T-helper 2 cell treated with Interferon-gamma antibody and Interleukin-4, amounts not matched to agents 5 μg/mL and 100 μg/mL, for 36 hours (primary cell): ENCODE measurements around the gene RAB31.

Experiments
- DNase-seq: peaks from one replicate; pipeline ENCODE4 v3.0.0; 2021; ENCODE audit warnings: low spot score
- H3K27ac Mint-ChIP-seq: one replicate; pipeline ENCODE4 v1.8.0; 2021; ENCODE audit warnings: mild to moderate bottlenecking, mixed read lengths
- H3K27me3 Mint-ChIP-seq: one replicate; pipeline ENCODE4 v1.8.0; 2021; ENCODE audit warnings: low read depth, mixed read lengths
- H3K36me3 Mint-ChIP-seq: one replicate; pipeline ENCODE4 v1.8.0; 2021; ENCODE audit warnings: low read depth, mixed read lengths
- H3K4me1 Mint-ChIP-seq: one replicate; pipeline ENCODE4 v1.8.0; 2021; ENCODE audit warnings: low read depth, mixed read lengths
- H3K4me3 Mint-ChIP-seq: one replicate; pipeline ENCODE4 v1.8.0; 2022; ENCODE audit warnings: mild to moderate bottlenecking, moderate library complexity, mixed read lengths
- H3K9me3 Mint-ChIP-seq: one replicate; pipeline ENCODE4 v1.8.0; 2021; ENCODE audit warnings: mixed read lengths

Gene RAB31

DNA sequence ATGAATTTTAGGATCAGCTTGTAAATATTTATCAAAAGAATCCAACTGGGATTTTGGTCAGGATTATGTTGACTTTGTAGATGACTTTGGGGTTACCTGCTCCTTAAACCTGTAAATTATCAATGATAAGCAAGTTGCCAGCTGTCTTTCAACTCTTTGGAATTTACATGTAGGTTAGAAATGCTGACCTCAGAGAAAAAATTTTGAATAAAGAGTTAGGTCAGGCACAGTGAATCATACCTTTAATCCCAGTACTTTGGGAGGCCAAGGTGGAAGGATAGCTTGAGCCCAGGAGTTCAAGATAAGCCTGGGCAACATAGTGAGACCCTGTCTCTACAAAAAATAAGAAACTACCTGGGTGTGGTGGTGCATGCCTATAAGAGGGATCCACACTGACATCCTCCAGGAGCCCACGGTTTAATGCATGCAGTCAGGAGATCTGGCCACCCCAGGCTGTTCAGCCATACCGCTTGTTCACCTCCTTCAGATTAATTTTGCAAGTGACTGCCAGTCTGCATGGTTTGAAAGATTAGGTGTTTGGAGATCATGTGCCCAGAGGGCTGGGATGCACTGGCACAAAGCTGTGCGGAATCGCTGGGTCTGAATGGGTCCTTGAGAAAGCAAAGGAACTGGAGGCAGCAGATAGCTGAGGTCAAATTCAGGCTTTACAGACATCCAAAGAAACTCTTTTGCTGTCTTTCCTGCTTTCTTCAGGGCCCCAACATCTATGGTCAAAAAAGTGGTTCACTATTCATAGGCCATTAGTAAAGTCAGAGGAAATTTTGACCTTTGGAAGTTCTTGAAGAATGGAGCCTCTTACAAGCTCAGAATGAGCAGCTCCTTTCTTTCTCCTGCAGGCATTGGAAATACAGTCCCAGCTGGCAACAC lies 94.3 kb downstream of the RAB31 start:
- no peak overlapping the region for H3K4me3 Mint-ChIP-seq

DNA sequence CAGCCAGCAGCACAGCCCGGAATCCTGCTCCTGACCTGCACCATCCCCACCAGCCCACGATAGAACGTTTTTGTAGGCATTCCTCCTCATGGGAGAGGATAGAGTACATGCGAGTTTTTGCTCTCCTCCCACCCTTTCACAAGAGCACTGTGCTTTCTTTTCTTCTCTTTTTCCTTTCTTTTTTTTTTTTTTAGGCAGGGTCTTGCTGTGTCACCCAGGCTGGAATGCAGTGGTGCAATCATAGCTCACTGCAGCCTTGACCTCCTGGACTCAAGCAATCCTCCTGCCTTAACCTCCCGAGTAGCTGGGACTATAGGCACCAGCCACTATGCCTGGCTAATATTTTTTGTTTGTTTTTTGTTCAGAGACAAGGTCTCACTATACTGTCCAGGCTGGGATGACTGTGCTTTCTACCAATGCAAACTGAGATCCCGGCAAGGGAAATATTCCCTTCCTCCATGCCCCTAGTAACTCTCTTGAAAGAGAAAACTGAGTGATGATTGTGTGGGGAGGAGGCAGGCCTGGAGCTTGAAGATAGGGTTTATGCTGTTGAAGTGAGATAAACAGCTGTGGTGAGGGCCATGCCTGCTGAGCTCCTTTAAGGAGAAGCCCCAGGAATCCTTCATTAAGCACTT lies 95.1 kb downstream of the RAB31 start:
- no peak for DNase-seq
- no peak overlapping the region for H3K4me3 Mint-ChIP-seq
- no peak overlapping the region for H3K27ac Mint-ChIP-seq
- H3K4me1 Mint-ChIP-seq: no peaks in the 10 kb centered on the region
- H3K9me3 Mint-ChIP-seq: no peaks in the 10 kb centered on the region
- no peaks in the 10 kb centered on the region for H3K27me3 Mint-ChIP-seq
- no peaks in the 10 kb centered on the region for H3K36me3 Mint-ChIP-seq

More for the DNA sequence above, 94.3 kb downstream of the RAB31 start:
- no peak for DNase-seq
- Mint-ChIP-seq H3K27me3 (no peaks in the 10 kb centered on the region), H3K36me3 (no peaks in the 10 kb centered on the region), H3K27ac (no peak overlapping the region), H3K4me1 (no peaks in the 10 kb centered on the region), H3K9me3 (no peaks in the 10 kb centered on the region)

DNA sequence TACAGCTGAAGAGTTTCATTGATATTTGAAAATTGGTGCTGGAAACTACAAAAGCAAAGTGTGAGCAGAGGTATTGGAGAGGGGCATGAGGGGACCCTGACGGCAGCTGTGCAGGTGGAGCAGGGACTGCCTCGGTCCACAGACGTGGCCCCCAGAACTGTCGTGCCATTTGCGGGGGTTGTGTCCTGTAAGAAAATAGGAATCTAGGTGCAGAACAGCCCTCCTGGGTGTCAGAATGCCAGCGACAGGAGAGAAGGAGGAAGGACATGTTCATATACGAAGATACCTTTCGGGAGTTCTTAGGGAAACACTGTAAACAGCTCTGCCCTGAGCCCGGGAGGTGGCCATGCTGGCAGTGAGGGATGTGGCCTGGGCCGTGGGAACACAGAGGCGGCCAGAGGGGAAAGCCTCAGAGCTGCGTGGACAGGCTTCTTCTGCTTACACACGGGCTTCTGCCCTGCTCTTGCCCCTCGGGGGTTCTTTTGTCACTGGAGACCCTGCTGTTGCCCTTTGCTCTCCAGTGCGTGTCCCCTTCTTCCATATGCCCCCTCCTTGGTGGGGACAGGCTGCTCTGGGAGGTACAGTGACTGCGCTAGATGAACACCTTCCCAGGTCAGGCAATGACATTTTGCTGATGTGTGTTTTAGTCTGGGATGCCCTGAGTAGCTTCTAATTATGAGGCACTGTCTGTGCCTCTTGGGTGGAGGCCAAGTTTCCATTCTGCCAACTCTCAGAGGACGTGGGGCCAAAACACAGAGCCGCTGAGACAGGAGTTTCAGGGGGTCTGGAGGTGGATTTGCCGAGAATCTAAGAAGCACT lies 95.8 kb downstream of the RAB31 start:
- Mint-ChIP-seq H3K9me3 (no peaks in the 10 kb centered on the region), H3K27me3 (peaks cover under 1% of the 10 kb centered on the region), H3K27ac (no peak overlapping the region), H3K36me3 (no peaks in the 10 kb centered on the region), H3K4me1 (no peaks in the 10 kb centered on the region), H3K4me3 (no peak overlapping the region)
- DNase-seq: no peak

DNA sequence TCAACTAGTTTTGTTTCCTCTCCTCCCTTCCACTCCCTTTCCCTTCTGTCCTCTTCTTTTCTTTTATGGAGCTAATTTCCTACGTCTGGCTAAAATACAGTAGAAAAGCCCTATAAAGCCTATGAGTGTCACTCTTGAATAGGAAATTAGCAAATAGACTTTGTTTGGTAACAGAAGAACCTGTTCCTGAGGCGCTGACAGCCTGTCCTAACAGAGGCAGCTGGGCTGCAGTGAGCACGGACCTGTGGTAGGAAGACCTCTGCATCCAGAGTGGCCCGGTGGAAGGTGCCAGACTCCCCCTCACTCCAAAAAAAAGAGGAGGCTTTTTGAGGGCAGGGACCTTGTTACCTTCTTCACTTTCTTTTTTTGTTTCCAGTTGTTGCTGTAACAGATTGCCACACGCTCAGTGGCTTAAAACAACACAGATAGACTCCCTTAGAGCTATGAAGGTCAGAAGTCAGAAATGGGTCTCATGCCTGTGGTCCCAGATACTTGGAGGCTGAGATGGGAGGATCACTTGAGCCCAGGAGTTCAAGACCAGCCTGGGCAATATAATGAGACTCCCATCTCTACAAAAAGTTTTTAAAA lies 96.5 kb downstream of the RAB31 start:
- H3K4me1 Mint-ChIP-seq: no peaks in the 10 kb centered on the region
- peaks cover 2% of the 10 kb centered on the region for H3K27me3 Mint-ChIP-seq
- no peaks in the 10 kb centered on the region for H3K36me3 Mint-ChIP-seq
- DNase-seq: no peak
- H3K9me3 Mint-ChIP-seq: no peaks in the 10 kb centered on the region
- H3K27ac Mint-ChIP-seq: no peak overlapping the region
- no peak overlapping the region for H3K4me3 Mint-ChIP-seq

DNA sequence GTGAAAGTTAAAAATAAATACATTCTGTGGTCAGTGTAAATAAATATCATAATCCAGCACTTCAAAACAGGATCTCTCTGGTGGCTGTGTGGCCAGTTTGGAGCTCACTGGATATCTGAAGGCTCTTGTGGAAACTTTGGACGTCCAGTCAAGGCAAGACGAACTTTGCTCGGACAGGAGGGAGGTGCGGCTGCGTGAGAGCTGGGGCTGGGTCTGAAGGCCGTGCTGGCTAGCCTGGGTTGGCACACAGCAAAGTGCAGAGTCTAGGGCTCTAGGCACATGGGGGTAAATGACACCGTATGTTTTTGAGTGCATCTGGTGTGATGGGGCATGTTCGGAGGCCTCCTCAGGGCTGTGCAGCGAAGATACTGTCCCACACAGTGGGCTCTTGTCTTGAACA lies 98.8 kb downstream of the RAB31 start:
- Mint-ChIP-seq H3K4me3 (no peak overlapping the region), H3K27me3 (peaks cover 6% of the 10 kb centered on the region), H3K9me3 (no peaks in the 10 kb centered on the region), H3K27ac (no peak overlapping the region), H3K36me3 (no peaks in the 10 kb centered on the region), H3K4me1 (no peaks in the 10 kb centered on the region)
- DNase-seq: no peak

DNA sequence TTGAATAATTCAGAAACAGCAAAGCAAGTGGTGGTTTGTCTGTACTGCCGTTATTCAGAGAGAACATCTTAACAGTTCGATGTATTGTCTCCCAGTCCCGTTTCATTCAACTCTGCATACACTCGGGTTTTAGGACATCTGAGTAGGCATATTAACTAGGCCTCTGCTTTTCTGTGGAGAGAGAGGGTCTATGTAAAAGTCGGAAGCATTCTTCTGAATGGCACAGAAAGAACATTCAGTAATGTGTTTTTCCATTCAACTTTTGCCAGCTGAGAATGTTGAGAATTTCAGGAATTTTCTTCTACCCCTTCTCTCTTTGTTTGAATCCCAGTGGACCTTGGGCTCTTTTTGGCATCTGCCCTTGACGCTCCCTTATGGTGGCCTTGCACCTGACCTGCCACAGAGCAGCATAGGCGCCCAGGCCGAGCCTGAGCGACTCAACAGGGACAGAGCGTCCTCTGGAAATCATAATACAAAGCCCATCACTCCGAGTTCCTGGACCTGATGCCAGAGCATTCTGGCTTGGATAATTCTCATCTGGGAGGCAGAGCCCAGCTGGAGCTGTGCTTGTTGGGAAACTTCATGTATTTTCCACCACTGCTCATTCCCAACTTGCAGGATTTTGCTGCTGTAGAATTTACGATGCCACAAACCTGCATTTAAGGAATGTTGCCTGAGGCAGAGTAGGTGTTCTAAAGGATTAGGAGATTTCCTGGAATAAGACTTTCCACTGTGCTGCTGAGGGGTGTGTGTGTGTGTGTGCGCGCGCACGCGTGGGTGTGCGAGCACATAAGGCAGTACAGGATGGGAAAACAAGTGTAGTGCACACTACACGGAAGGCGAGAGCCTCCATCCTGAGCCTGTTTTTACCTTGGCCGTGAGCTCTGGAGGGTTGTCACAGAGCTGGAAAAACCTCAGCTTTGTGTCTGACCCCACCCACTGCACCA lies 100.5 kb downstream of the RAB31 start:
- Mint-ChIP-seq H3K4me3 (no peak overlapping the region), H3K9me3 (no peaks in the 10 kb centered on the region), H3K27ac (no peak overlapping the region), H3K36me3 (no peaks in the 10 kb centered on the region), H3K27me3 (peaks cover 6% of the 10 kb centered on the region), H3K4me1 (no peaks in the 10 kb centered on the region)
- DNase-seq: no peak

DNA sequence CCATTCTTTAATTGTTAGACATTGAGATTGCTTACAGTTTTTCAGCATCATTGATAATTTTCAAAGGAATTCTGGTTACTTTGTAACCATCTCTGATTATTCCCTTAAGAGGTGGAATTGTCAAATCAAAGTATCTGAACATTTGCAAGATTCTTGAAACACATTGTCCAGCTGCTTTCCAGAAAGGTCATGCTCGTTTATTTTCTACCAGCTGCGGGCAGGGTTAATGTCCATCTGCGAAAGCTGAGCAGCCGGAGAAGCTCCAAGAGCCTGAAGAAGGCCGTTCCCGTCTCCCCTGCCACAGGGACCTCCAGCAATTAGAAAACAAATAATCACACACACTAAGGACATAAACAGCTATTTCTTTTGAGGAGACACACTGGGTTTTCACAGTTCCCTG lies 101.6 kb downstream of the RAB31 start:
- no peak for DNase-seq
- Mint-ChIP-seq H3K27ac (no peak overlapping the region), H3K9me3 (no peaks in the 10 kb centered on the region), H3K4me3 (no peak overlapping the region), H3K4me1 (no peaks in the 10 kb centered on the region), H3K36me3 (no peaks in the 10 kb centered on the region), H3K27me3 (peaks cover 6% of the 10 kb centered on the region)

DNA sequence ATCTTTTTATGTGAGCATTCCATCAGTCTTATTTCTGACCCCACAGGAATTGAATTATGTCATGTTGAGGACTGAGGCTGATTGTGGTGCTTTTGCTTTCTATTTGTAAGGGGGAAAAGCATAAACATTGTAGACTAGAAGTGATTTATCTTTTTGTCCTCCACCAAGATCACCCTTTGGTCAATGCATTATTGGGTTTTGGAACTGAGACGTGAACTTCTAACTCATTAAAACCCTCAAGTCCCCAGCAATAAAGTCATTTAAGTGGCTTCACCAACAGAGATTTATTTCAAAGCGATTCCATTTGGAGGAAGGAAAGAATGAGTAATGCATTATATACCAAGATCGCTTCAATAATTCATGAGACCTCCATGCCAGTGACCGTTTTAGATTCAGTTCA lies 102.2 kb downstream of the RAB31 start:
- DNase-seq: no peak
- Mint-ChIP-seq H3K4me1 (no peaks in the 10 kb centered on the region), H3K36me3 (no peaks in the 10 kb centered on the region), H3K4me3 (no peak overlapping the region), H3K27me3 (peaks cover 6% of the 10 kb centered on the region), H3K27ac (no peak overlapping the region), H3K9me3 (no peaks in the 10 kb centered on the region)

DNA sequence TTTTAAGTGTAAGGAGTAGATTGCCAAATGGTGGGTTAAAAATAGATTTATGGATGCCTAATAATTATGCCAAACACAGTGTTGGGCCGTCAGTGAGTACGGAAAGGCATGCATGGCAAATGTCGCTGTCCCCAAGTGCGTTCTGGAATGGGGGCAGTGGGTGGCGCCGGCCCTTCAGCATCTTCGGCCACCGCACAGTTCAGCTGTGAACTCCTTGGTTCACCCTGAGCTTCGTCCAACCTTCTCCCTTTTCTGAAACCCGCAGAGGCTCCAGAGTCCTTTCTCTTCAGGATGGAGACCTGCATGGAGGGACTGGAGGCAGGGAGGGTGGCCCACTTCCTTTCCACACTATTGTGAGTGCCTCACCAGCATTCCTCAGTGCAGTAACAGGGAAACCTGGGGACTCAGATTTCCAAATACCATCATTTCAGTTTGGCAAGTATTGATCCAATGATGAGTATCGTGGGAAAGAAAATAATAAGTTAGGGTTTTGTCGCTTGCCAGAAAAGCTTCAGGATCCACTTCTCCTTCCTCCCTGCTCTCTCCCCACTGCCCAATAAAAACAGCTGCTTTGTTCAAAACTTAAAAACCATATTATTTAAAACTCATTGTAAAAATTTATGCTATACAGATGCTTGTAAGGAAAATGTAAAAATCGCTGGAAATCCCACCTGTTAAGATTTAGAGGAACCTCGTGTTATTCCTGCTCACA lies 103.0 kb downstream of the RAB31 start:
- Mint-ChIP-seq H3K36me3 (no peaks in the 10 kb centered on the region), H3K27me3 (peaks cover 6% of the 10 kb centered on the region), H3K27ac (no peak overlapping the region), H3K9me3 (no peaks in the 10 kb centered on the region), H3K4me3 (no peak overlapping the region), H3K4me1 (no peaks in the 10 kb centered on the region)
- no peak for DNase-seq

DNA sequence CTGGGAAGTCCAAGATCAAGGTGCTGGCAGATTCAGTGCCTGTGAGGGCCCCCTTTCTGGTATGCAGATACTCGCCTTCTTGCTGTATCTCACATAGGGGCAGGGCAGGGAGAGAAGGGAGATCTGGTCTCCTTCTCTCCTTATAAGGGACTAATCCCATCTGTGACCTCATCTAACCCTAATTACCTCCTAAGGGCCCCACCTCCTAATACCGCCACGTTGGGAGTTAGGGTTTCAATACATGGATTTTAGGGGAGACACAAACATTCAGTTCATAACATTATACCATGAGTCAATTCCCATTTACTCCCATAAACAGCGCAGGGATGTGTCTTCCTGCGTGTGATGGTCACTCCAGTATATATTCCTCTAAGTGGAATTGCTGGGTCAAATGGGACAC lies 103.9 kb downstream of the RAB31 start:
- Mint-ChIP-seq H3K36me3 (no peaks in the 10 kb centered on the region), H3K27ac (no peak overlapping the region), H3K4me3 (no peak overlapping the region), H3K9me3 (no peaks in the 10 kb centered on the region), H3K27me3 (peaks cover 6% of the 10 kb centered on the region), H3K4me1 (no peaks in the 10 kb centered on the region)
- no peak for DNase-seq

DNA sequence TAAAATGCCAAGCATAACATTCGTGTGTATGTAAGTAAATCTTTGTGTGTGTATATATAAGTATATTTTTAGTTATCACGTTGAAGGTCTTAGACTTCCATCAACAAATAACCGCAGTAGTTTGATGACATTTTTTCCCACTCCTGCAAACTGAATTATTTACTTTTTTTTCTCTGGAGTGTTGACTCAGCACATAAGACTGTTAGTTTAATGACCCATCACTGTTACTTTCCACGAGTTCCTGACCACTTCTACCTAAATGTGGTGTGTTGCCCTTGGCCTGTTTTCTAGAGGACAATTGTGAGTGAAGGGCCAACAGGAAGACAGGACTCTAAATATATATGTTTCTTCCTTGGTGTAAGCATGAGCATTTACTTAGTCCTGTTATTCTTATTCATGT lies 106.3 kb downstream of the RAB31 start:
- Mint-ChIP-seq H3K36me3 (no peaks in the 10 kb centered on the region), H3K9me3 (peaks cover 6% of the 10 kb centered on the region), H3K4me3 (no peak overlapping the region), H3K27ac (no peak overlapping the region), H3K4me1 (no peaks in the 10 kb centered on the region), H3K27me3 (peaks cover 16% of the 10 kb centered on the region)
- no peak for DNase-seq

DNA sequence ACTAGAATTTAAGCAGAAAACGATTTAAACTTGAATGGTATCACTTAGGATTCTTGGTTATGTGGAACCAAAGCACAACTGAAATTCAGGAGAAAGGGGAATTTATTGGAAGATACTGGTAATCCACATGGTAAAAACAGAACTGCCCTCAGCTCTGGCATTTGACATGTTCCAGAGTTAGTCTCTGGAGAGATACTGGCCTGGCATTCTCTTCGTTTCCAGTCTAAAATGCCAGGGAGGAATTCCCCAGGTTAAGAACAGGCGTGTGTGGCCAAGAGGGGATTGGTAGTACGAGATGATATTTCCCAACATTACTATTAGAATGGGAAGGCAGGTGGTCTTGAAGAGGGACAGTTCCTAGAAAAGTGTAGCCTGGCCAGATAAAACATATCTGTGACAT lies 109.2 kb downstream of the RAB31 start:
- Mint-ChIP-seq H3K4me1 (no peaks in the 10 kb centered on the region), H3K36me3 (no peaks in the 10 kb centered on the region), H3K4me3 (no peak overlapping the region), H3K27ac (no peak overlapping the region), H3K27me3 (peaks cover 22% of the 10 kb centered on the region), H3K9me3 (peaks cover 6% of the 10 kb centered on the region)
- no peak for DNase-seq
